Mucosa of descending colon (tissue), 3 donors: ENCODE results near the gene APRT. TPM values are rescaled to one million over a fixed set of nuclear protein-coding genes. Genes with fewer than 3 reads are reported as not detected.
A peak's percentile ranks its signal among the peaks of the same experiment; 100 is the strongest.

Experiments used
- ATAC-seq: fragments of 200-7000 bp; cut with Tn5 transposase; one replicate; pipeline ENCODE4 v1.9.1; 2020; ENCODE audit warnings: mild to moderate bottlenecking, moderate library complexity
- DNase-seq, 3 donors: peaks; one replicate each; pipeline ENCODE4 v3.0.0-alpha.2; 2020
- H3K36me3 ChIP-seq: fragments of 200-600 bp; one replicate; pipeline ENCODE4 v1.8.0; 2021; ENCODE audit warnings: low read depth, mild to moderate bottlenecking
- H3K4me1 ChIP-seq: fragments of 200-600 bp; one replicate; pipeline ENCODE4 v1.8.0; 2021; ENCODE audit warnings: low read depth, mild to moderate bottlenecking
- H3K4me3 ChIP-seq: fragments of 200-600 bp; one replicate; pipeline ENCODE4 v1.8.0; 2021; ENCODE audit warnings: mild to moderate bottlenecking
- H3K9me3 ChIP-seq: fragments of 200-600 bp; one replicate; pipeline ENCODE4 v1.8.0; 2021; ENCODE audit warnings: mild to moderate bottlenecking
- intact Hi-C, 2 donors: fragments of 100-400 bp; cut with DNase I in 1 of 2; cut with micrococcal nuclease in 1 of 2; formaldehyde crosslinking; loops; one replicate each; pipeline versions ENCODE4 v1.11.0 to v1.11.1; 2022; cut with DNase I, micrococcal nuclease
- long read RNA-seq, 2 donors: library from polyadenylated mRNA; unstranded; transcript quantifications; one replicate each; pipeline ENCODE4 v2.0.0, GENCODE V29; 2019 to 2021
- total RNA-seq, 3 donors: library from RNA; stranded (reverse); fragmentation: NEBNext Ultra II Directional in 2 of 3; extraction: Animal tissue kit (Norgen Biotek cat#: 25700) in 2 of 3; gene quantifications; one replicate each; pipeline versions ENCODE4 v1.2.1 to v1.2.4, GENCODE V29; 2021 to 2023
- TF ChIP-seq, protein P1 (sequence below): fragments of 200-600 bp; IDR thresholded peaks from one replicate; pipeline ENCODE4 v1.8.0; 2022; ENCODE audit warnings: antibody characterized with exemption, mild to moderate bottlenecking
- donor health status: DM: no; HTN: no; CAD: no; lungs with moderate emphysema.
- donor health status: DM: no; HTN: no; CAD: no.
- donor health status: DM: no; HTN: yes; CAD: no.

APRT gene
- 100 to 1,000 TPM in 2 of 3 donors, 10 to 100 TPM in 1; 76.5 to 185 (median 113) TPM for total RNA-seq
- long read RNA-seq, donor 1, transcript APRT-202 (5 exons, 664 nt): minor isoform, 9 of 115 reads
- long read RNA-seq, donor 1, transcript APRT-210 (2 exons, 490 nt): minor isoform, 11 of 115 reads
- long read RNA-seq, donor 1, transcript APRT-201 (5 exons, 947 nt): major isoform, 69 of 115 reads
- long read RNA-seq, donor 1, partial matches to known transcripts: 11 of 115 reads
- long read RNA-seq, donor 1, other reads (novel, unspliced or antisense): 10 of 115 reads
- long read RNA-seq, donor 2, transcript APRT-201 (5 exons, 947 nt): major isoform, 181 of 252 reads
- long read RNA-seq, donor 2, transcript APRT-202 (5 exons, 664 nt): minor isoform, 42 of 252 reads
- long read RNA-seq, donor 2, partial matches to known transcripts: 4 of 252 reads
- long read RNA-seq, donor 2, other reads (novel, unspliced or antisense): 25 of 252 reads

- peaks cover 25% of the 10 kb centered on the region for H3K4me1 ChIP-seq
- peak within 1 kb of the TSS; percentile 29 for H3K4me3 ChIP-seq
- DNase-seq (peak; percentile 95 to 99 (median 97)), ATAC-seq (peak; percentile 89)
- intact Hi-C loops: no loop called here
- no peaks in the 10 kb centered on the region for H3K9me3 ChIP-seq
- H3K36me3 ChIP-seq: no peaks in the 10 kb centered on the region
- TF ChIP-seq, protein P1, sequence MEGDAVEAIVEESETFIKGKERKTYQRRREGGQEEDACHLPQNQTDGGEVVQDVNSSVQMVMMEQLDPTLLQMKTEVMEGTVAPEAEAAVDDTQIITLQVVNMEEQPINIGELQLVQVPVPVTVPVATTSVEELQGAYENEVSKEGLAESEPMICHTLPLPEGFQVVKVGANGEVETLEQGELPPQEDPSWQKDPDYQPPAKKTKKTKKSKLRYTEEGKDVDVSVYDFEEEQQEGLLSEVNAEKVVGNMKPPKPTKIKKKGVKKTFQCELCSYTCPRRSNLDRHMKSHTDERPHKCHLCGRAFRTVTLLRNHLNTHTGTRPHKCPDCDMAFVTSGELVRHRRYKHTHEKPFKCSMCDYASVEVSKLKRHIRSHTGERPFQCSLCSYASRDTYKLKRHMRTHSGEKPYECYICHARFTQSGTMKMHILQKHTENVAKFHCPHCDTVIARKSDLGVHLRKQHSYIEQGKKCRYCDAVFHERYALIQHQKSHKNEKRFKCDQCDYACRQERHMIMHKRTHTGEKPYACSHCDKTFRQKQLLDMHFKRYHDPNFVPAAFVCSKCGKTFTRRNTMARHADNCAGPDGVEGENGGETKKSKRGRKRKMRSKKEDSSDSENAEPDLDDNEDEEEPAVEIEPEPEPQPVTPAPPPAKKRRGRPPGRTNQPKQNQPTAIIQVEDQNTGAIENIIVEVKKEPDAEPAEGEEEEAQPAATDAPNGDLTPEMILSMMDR: no peak
Observed at GRCh38 chr16:88811769-88812512, at the start of gene APRT. Gene APRT, minus strand, starts transcription at chr16:88811928. Its CDS starts 29 bp downstream, at chr16:88811899.

- intact Hi-C loops: no loop called here
- Histone ChIP-seq H3K36me3 (no peaks in the 10 kb centered on the region), H3K4me3 (no peak overlapping the region), H3K9me3 (no peaks in the 10 kb centered on the region), H3K4me1 (peaks cover 10% of the 10 kb centered on the region)
- TF ChIP-seq, protein P1: no peak
- DNase-seq (no peak), ATAC-seq (no peak)
Observed at GRCh38 chr16:88861359-88861758, 49.6 kb upstream of the APRT start.

GRCh38 chr16:88859381-88860091, 47.8 kb upstream of the APRT start:
- ATAC-seq (no peak), DNase-seq (no peak)
- TF ChIP-seq, protein P1: no peak
- H3K36me3 ChIP-seq: no peaks in the 10 kb centered on the region
- intact Hi-C loops: no loop called here
- H3K4me1 ChIP-seq: peaks cover 27% of the 10 kb centered on the region
- H3K9me3 ChIP-seq: no peaks in the 10 kb centered on the region
- H3K4me3 ChIP-seq: no peak overlapping the region

DNA sequence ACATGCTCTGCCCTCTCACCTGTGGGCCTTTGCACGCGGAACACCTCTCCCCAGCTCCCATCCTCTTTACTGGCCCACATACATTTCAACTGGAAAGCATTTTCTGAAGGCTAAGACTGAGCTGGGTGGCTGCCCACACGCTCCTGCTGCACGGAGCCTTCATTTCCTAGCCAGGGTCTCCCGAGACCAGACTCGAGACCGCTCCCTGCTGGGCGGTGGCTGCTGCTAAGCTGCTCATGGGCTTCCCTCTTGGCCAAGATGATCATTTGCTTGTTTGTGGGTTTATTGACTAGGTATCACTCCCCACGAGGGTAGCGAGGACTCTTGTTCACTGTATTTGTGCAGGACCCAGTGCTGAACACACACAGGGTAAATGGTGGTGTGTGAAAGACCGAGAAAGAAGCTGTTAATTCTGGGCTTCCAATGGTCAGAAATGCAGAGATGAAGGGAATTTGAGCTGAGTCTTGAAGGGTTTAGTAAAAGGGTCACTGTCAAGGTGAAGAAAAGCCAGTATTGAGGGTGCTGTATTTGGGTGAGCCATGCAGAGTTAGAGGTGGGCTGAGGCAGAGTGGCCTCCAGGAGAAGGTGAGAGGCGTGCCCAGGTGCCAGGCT, 46.1 kb upstream of the APRT start:
- Histone ChIP-seq H3K4me1 (peaks cover 32% of the 10 kb centered on the region), H3K9me3 (no peaks in the 10 kb centered on the region), H3K36me3 (no peaks in the 10 kb centered on the region), H3K4me3 (peak overlapping the region; percentile 95)
- ATAC-seq (peak; percentile 67), DNase-seq (peak; percentile 84 to 90 (median 86))
- TF ChIP-seq, protein P1: peak; percentile 71
- intact Hi-C loops: no loop called here
